Gastrocnemius medialis (tissue), 4 donors: Measurements from ENCODE around the gene SH2D7. TPM values are rescaled to one million over a fixed set of nuclear protein-coding genes. Genes with fewer than 3 reads are reported as not detected.

Experiments used
- ATAC-seq, 2 donors: fragments of 150-250 bp; one replicate each; pipeline ENCODE4 v1.9.1; 2016
- DNase-seq, 2 donors: peaks; one replicate each; pipeline ENCODE4 v3.0.0-alpha.2; 2019
- H3K27ac ChIP-seq, 4 donors: fragments of 200-600 bp; sonication (generic); 1 replicate in 1 of 4; 2 replicates in 3 of 4; pipeline ENCODE4 v1.5.1; 2016 to 2018; ENCODE audit warnings: mild to moderate bottlenecking in 2 of 4, moderate library complexity in 1 of 4
- H3K27me3 ChIP-seq, 3 donors: fragments of 200-600 bp; sonication (generic) in 2 of 3; 1 replicate in 1 of 3; 2 replicates in 2 of 3; pipeline versions ENCODE4 v1.5.1 to v1.6.0; 2016 to 2019; ENCODE audit warnings: mild to moderate bottlenecking in 1 of 3, moderate library complexity in 1 of 3
- H3K36me3 ChIP-seq, 2 donors: fragments of 200-600 bp; sonication (generic) in 1 of 2; one replicate each; pipeline ENCODE4 v1.5.1; 2017 to 2018
- H3K4me1 ChIP-seq, 2 donors: fragments of 200-600 bp; sonication (generic) in 1 of 2; one replicate each; pipeline ENCODE4 v1.5.1; 2016 to 2017; ENCODE audit warnings: mild to moderate bottlenecking in 2 of 2
- H3K4me3 ChIP-seq, 4 donors: fragments of 200-600 bp; sonication (generic) in 3 of 4; 1 replicate in 1 of 4; 2 replicates in 3 of 4; pipeline ENCODE4 v1.5.1; 2016 to 2019; ENCODE audit warnings: mild to moderate bottlenecking in 2 of 4
- H3K9me3 ChIP-seq, 3 donors: fragments of 200-600 bp; sonication (generic) in 2 of 3; 1 replicate in 1 of 3; 2 replicates in 2 of 3; pipeline ENCODE4 v1.5.1; 2016 to 2019
- CTCF ChIP-seq, 5 experiments: fragments of 450-650 bp in 3 of 5; fragments of 200-600 bp in 2 of 5; sonication (generic) in 2 of 5; IDR thresholded peaks in 4 of 5; conservative IDR thresholded peaks in 1 of 5; 1 replicate in 4 of 5; 2 replicates in 1 of 5; pipeline ENCODE4 v1.5.1; 2016 to 2019; ENCODE audit warnings: antibody characterized with exemption in 5 of 5, mild to moderate bottlenecking in 3 of 5, moderate library complexity in 3 of 5
- POLR2A ChIP-seq, 2 donors: fragments of 450-650 bp; IDR thresholded peaks; one replicate each; pipeline ENCODE4 v1.6.1; 2017; ENCODE audit warnings: antibody characterized with exemption in 2 of 2, mild to moderate bottlenecking in 2 of 2, moderate library complexity in 2 of 2
- in situ Hi-C, 4 donors: fragments of 200-750 bp; cut with MboI; loops; one replicate each; pipeline versions ENCODE4 v1.15.0 to v1.8.0; 2017; ENCODE audit warnings: low sequenced_read_pairs in 4 of 4
- intact Hi-C: fragments of 100-400 bp; cut with DNase I; formaldehyde crosslinking; loops from one replicate; pipeline ENCODE4 v1.15.1; 2023; ENCODE audit warnings: low total_unique reads
- total RNA-seq, 4 donors: library from RNA; depleted of rRNA; stranded (reverse); fragments of >200 nt; gene quantifications; one replicate each; pipeline versions ENCODE4 v1.1.0 to v1.2.3, GENCODE V29; 2016

The SH2D7 gene
- total RNA-seq, 4 donors from 2014 or later: not detected

- H3K36me3 ChIP-seq: peaks cover 0 to 14% of the 10 kb centered on the region in 2 donors
- no peaks in the 10 kb centered on the region for H3K9me3 ChIP-seq
- intact Hi-C loops: no loop called here
- TF ChIP-seq POLR2A (IDR thresholded peaks at IDR 0.05) (no peak), CTCF (IDR thresholded peaks at IDR 0.05 in 4 of 5, conservative IDR thresholded peaks at IDR 0.05 in 1 of 5) (no peak)
- no peak overlapping the region for H3K4me3 ChIP-seq
- H3K27me3 ChIP-seq: no peaks in the 10 kb centered on the region
- ATAC-seq (peak; percentile 51 to 57), DNase-seq (no peak)
- in situ Hi-C loops: no loop called here
- H3K4me1 ChIP-seq: peaks cover 26 to 42% of the 10 kb centered on the region in 2 donors
- peak overlapping the region; percentile 48 to 58 (median 53) for H3K27ac ChIP-seq
These were observed 44.4 kb upstream of the SH2D7 start for GRCh38 chr15:78047761-78048627.

GRCh38 chr15:78048628-78048920 lies 43.8 kb upstream of the SH2D7 start:
- Histone ChIP-seq H3K36me3 (peaks cover 0 to 8% of the 10 kb centered on the region in 2 donors), H3K27me3 (no peaks in the 10 kb centered on the region), H3K4me3 (no peak overlapping the region), H3K4me1 (peaks cover 26 to 46% of the 10 kb centered on the region in 2 donors), H3K9me3 (no peaks in the 10 kb centered on the region), H3K27ac (peak overlapping the region; percentile 39 to 58 (median 53))
- intact Hi-C loops (no loop called here), in situ Hi-C loops (no loop called here)
- no peak for ATAC-seq
- TF ChIP-seq POLR2A (IDR thresholded peaks at IDR 0.05) (no peak), CTCF (IDR thresholded peaks at IDR 0.05 in 4 of 5, conservative IDR thresholded peaks at IDR 0.05 in 1 of 5) (no peak)
- DNase-seq: no peak

- peaks cover 26 to 52% of the 10 kb centered on the region in 2 donors for H3K4me1 ChIP-seq
- H3K36me3 ChIP-seq: no peaks in the 10 kb centered on the region
- no peak overlapping the region for H3K4me3 ChIP-seq
- intact Hi-C loops (no loop called here), in situ Hi-C loops (no loop called here)
- H3K9me3 ChIP-seq: no peaks in the 10 kb centered on the region
- DNase-seq: no peak
- TF ChIP-seq POLR2A (IDR thresholded peaks at IDR 0.05) (no peak), CTCF (IDR thresholded peaks at IDR 0.05 in 4 of 5, conservative IDR thresholded peaks at IDR 0.05 in 1 of 5) (no peak)
- H3K27ac ChIP-seq: peak overlapping the region in 1 of 4 donors; percentile 1
- ATAC-seq: no peak
- no peaks in the 10 kb centered on the region for H3K27me3 ChIP-seq
These were observed 42.5 kb upstream of the SH2D7 start for GRCh38 chr15:78049691-78050440.

GRCh38 chr15:78050441-78050809 lies 41.9 kb upstream of the SH2D7 start:
- TF ChIP-seq CTCF (IDR thresholded peaks at IDR 0.05 in 4 of 5, conservative IDR thresholded peaks at IDR 0.05 in 1 of 5) (no peak), POLR2A (IDR thresholded peaks at IDR 0.05) (no peak)
- peaks cover 29 to 57% of the 10 kb centered on the region in 2 donors for H3K4me1 ChIP-seq
- H3K4me3 ChIP-seq: no peak overlapping the region
- no peak for ATAC-seq
- no peaks in the 10 kb centered on the region for H3K27me3 ChIP-seq
- no peak for DNase-seq
- H3K36me3 ChIP-seq: no peaks in the 10 kb centered on the region
- intact Hi-C loops: no loop called here
- peak overlapping the region in 1 of 4 donors; percentile 1 for H3K27ac ChIP-seq
- H3K9me3 ChIP-seq: no peaks in the 10 kb centered on the region
- in situ Hi-C loops: no loop called here
